Adrenal gland (tissue), 5 donors: ENCODE results near the gene PNLIPRP2.
A peak's percentile ranks its signal among the peaks of the same experiment; 100 is the strongest.

ENCODE experiments used
- POLR2A ChIP-seq, 2 donors: fragments of 450-650 bp; IDR thresholded peaks; one replicate each; pipeline ENCODE4 v1.6.1; 2017; ENCODE audit warnings: antibody characterized with exemption in 2 of 2, mild to moderate bottlenecking in 2 of 2, moderate library complexity in 1 of 2
- TF ChIP-seq, protein P1 (sequence below), 6 experiments: fragments of 450-650 bp in 4 of 6; fragments of 200-600 bp in 2 of 6; sonication (generic) in 1 of 6; IDR thresholded peaks; 1 replicate in 5 of 6; 2 replicates in 1 of 6; pipeline versions ENCODE4 v1.5.1 to v1.8.0; 2016 to 2021; ENCODE audit warnings: antibody characterized with exemption in 6 of 6, mild to moderate bottlenecking in 2 of 6, moderate library complexity in 1 of 6
- donor health status: DM: no; HTN: no; CAD: no.

DNA sequence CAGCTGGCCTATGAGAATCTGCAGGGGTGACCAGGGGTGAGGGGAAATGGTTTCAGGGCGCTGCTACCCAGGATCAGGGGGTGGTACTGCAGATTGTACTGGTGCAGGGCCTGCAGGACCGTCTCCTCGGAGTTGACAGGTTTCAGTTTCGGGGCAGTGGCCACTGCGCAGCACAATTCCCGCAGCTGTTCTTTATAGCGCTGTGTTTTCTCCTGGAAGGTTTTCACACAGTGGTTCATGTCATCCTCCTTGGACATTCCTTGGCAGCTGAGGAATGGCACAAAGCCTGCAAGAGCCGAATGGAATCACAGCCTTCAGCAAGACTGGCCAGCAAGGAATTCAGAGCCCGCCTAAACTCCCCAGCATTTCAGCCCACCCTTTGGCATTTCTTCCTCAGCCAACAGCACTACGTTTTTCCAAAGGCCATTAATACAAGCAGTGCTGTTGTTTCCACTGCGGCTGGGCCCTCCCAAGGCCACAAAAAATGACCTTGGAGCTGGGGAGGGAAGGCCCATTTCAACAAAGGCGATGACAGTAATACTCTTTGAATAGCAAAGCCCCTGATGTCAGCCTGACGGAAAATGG, 44.9 kb downstream of the PNLIPRP2 start:
- TF ChIP-seq, protein P1, sequence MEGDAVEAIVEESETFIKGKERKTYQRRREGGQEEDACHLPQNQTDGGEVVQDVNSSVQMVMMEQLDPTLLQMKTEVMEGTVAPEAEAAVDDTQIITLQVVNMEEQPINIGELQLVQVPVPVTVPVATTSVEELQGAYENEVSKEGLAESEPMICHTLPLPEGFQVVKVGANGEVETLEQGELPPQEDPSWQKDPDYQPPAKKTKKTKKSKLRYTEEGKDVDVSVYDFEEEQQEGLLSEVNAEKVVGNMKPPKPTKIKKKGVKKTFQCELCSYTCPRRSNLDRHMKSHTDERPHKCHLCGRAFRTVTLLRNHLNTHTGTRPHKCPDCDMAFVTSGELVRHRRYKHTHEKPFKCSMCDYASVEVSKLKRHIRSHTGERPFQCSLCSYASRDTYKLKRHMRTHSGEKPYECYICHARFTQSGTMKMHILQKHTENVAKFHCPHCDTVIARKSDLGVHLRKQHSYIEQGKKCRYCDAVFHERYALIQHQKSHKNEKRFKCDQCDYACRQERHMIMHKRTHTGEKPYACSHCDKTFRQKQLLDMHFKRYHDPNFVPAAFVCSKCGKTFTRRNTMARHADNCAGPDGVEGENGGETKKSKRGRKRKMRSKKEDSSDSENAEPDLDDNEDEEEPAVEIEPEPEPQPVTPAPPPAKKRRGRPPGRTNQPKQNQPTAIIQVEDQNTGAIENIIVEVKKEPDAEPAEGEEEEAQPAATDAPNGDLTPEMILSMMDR (IDR thresholded peaks at IDR 0.05) = no peak
- TF ChIP-seq POLR2A (IDR thresholded peaks at IDR 0.05) = peak in 1 of 2 donors; percentile 28
